Liver (tissue), 3 donors: ENCODE measurements around the gene SIGLECL1.

Experiments
- GABPA ChIP-seq, 2 donors: IDR thresholded peaks in 1 of 2; conservative IDR thresholded peaks in 1 of 2; 2 replicates each; pipeline ENCODE4 v1.6.1; 2016; ENCODE audit warnings: antibody characterized with exemption in 2 of 2, mild to moderate bottlenecking in 1 of 2, moderate library complexity in 1 of 2
- NR2F2 ChIP-seq: IDR thresholded peaks from 2 replicates; pipeline ENCODE4 v1.6.1; 2016; ENCODE audit warnings: antibody characterized with exemption
- RAD21 ChIP-seq, 2 donors: IDR thresholded peaks; 2 replicates each; pipeline ENCODE4 v1.6.1; 2016; ENCODE audit warnings: antibody characterized with exemption in 2 of 2, mild to moderate bottlenecking in 2 of 2
- SP1 ChIP-seq: IDR thresholded peaks from 2 replicates; pipeline ENCODE4 v1.6.1; 2018; ENCODE audit warnings: antibody characterized with exemption, mild to moderate bottlenecking
- TAF1 ChIP-seq: conservative IDR thresholded peaks from 2 replicates; pipeline ENCODE4 v1.6.1; 2016; ENCODE audit warnings: antibody characterized with exemption, mild to moderate bottlenecking
- TF ChIP-seq, protein P1 (sequence below): IDR thresholded peaks from 2 replicates; pipeline ENCODE4 v1.6.1; 2016; ENCODE audit warnings: antibody characterized with exemption, mild to moderate bottlenecking
- TF ChIP-seq, protein P2 (sequence below): fragments of 150-350 bp; IDR thresholded peaks from 2 replicates; pipeline ENCODE4 v1.5.1; 2017; ENCODE audit warnings: improper control_type of control experiment, low read depth, low read length; ENCODE audit not compliant: missing input control
- TF ChIP-seq, protein P3 (sequence below): IDR thresholded peaks from 2 replicates; pipeline ENCODE4 v1.6.1; 2016; ENCODE audit warnings: antibody characterized with exemption
- TF ChIP-seq, protein P4 (sequence below): IDR thresholded peaks from 2 replicates; pipeline ENCODE4 v1.6.1; 2016; ENCODE audit warnings: antibody characterized with exemption
- TF ChIP-seq, protein P5 (sequence below): IDR thresholded peaks from 2 replicates; pipeline ENCODE4 v1.6.1; 2016; ENCODE audit warnings: antibody characterized with exemption
- donor health status: healthy.
- donor health status: healthy.

DNA sequence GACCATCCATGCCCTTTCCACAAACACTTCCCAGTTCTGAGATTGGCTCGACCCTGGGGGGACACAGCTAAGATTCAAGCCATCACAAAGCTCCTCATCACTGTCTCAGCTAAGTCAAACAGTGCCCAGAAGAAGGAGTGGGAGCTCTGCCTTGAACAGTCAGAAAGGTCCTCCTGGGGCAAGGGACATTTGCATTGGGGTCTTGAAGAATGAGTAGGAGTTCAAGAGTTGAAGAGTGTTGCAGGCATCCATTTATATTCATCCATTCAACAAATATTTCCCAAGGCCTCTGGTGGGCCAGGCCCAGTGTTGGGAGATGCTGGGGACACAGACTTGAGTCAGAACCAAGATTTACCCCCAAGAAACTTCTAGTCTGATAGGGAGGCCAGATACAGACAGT is 67.1 kb downstream of the SIGLECL1 start:
- no peak for TF ChIP-seq SP1
- TF ChIP-seq, protein P1, sequence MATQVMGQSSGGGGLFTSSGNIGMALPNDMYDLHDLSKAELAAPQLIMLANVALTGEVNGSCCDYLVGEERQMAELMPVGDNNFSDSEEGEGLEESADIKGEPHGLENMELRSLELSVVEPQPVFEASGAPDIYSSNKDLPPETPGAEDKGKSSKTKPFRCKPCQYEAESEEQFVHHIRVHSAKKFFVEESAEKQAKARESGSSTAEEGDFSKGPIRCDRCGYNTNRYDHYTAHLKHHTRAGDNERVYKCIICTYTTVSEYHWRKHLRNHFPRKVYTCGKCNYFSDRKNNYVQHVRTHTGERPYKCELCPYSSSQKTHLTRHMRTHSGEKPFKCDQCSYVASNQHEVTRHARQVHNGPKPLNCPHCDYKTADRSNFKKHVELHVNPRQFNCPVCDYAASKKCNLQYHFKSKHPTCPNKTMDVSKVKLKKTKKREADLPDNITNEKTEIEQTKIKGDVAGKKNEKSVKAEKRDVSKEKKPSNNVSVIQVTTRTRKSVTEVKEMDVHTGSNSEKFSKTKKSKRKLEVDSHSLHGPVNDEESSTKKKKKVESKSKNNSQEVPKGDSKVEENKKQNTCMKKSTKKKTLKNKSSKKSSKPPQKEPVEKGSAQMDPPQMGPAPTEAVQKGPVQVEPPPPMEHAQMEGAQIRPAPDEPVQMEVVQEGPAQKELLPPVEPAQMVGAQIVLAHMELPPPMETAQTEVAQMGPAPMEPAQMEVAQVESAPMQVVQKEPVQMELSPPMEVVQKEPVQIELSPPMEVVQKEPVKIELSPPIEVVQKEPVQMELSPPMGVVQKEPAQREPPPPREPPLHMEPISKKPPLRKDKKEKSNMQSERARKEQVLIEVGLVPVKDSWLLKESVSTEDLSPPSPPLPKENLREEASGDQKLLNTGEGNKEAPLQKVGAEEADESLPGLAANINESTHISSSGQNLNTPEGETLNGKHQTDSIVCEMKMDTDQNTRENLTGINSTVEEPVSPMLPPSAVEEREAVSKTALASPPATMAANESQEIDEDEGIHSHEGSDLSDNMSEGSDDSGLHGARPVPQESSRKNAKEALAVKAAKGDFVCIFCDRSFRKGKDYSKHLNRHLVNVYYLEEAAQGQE = no peak
- TF ChIP-seq TAF1 = no peak
- TF ChIP-seq, protein P2, sequence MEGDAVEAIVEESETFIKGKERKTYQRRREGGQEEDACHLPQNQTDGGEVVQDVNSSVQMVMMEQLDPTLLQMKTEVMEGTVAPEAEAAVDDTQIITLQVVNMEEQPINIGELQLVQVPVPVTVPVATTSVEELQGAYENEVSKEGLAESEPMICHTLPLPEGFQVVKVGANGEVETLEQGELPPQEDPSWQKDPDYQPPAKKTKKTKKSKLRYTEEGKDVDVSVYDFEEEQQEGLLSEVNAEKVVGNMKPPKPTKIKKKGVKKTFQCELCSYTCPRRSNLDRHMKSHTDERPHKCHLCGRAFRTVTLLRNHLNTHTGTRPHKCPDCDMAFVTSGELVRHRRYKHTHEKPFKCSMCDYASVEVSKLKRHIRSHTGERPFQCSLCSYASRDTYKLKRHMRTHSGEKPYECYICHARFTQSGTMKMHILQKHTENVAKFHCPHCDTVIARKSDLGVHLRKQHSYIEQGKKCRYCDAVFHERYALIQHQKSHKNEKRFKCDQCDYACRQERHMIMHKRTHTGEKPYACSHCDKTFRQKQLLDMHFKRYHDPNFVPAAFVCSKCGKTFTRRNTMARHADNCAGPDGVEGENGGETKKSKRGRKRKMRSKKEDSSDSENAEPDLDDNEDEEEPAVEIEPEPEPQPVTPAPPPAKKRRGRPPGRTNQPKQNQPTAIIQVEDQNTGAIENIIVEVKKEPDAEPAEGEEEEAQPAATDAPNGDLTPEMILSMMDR = no peak
- TF ChIP-seq RAD21 (IDR thresholded peaks at IDR 0.05) = no peak
- no peak for TF ChIP-seq GABPA (IDR thresholded peaks at IDR 0.05 in 1 of 2, conservative IDR thresholded peaks at IDR 0.05 in 1 of 2)
- TF ChIP-seq NR2F2 = no peak
- TF ChIP-seq, protein P3, sequence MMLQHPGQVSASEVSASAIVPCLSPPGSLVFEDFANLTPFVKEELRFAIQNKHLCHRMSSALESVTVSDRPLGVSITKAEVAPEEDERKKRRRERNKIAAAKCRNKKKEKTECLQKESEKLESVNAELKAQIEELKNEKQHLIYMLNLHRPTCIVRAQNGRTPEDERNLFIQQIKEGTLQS = no peak
- TF ChIP-seq, protein P4, sequence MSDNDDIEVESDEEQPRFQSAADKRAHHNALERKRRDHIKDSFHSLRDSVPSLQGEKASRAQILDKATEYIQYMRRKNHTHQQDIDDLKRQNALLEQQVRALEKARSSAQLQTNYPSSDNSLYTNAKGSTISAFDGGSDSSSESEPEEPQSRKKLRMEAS = no peak
- TF ChIP-seq, protein P5, sequence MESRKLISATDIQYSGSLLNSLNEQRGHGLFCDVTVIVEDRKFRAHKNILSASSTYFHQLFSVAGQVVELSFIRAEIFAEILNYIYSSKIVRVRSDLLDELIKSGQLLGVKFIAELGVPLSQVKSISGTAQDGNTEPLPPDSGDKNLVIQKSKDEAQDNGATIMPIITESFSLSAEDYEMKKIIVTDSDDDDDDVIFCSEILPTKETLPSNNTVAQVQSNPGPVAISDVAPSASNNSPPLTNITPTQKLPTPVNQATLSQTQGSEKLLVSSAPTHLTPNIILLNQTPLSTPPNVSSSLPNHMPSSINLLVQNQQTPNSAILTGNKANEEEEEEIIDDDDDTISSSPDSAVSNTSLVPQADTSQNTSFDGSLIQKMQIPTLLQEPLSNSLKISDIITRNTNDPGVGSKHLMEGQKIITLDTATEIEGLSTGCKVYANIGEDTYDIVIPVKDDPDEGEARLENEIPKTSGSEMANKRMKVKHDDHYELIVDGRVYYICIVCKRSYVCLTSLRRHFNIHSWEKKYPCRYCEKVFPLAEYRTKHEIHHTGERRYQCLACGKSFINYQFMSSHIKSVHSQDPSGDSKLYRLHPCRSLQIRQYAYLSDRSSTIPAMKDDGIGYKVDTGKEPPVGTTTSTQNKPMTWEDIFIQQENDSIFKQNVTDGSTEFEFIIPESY = no peak
